ENCODE results near the gene MEX3C.

Gene MEX3C

GRCh38 chr18:51197661-51198424, at the start of gene MEX3C:
Gene MEX3C (minus strand): TSS chr18:51197681. CDS start chr18:51197320, 361 bp downstream.
- DNase-seq (ENCODE audit: low spot score): peak; percentile 99

DNA sequence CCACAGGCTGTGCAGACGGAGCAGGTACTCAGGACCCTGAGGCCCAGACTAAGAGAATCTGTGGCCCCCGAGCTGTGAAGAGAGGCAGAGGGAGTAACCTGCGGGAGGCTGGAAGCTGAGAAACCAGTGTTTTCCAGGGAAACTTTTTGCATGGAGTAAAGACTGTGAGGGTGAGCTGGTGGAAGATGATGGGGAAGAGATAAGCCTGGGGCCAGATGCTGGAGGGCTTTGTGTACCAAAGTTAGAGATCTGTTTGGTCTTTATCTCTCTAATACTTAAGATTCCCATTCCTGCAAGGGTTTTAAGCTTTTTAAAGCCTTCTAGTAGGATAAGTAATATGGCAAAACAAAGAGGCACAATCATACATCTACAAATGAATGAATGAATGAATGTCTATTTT, 43.7 kb upstream of the MEX3C start:
- DNase-seq (ENCODE audit: low spot score): no peak

- DNase-seq (ENCODE audit: low spot score): peak; percentile 71
These were observed 38.7 kb upstream of the MEX3C start for GRCh38 chr18:51236225-51236624.

DNA sequence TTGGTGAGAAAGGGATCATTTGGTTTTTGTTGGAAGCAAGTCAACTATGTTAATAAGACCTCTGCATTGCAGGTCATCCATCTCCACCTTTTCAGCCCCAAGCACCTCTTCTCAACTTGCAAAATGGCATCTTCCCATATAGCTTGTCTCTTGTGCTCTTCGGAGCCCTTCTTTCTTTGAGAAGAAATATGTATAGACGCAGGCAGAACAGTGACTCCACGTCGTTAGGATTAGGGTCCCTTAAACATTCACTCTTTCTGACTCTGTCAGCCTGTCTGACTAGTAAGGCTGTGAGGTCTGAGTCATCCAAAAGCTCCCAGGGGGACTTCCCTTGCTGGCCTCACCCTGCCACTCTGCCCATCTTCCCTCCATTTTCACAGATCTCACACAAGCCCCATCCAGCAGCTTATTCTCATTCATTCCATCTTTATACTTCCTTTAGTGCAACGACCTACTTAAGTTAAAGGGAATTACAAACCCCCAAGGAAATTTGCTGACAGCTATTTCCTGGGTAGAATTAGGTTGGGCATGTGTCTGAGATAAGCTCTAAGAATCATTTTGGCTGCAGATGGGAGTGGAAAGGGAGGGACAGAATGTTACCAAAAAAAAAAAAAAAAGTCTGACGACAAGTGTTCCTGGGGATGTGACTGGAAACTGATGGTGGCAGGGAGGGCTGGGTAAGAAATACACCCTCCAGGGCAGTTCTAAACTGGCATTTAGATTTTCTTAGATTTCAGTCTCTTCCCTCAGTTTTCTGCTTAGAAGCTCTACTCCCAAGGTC, 37.7 kb upstream of the MEX3C start:
- peak; percentile 71 for DNase-seq (ENCODE audit: low spot score)

- DNase-seq (ENCODE audit: low spot score): peak; percentile 57
These were observed 36.9 kb upstream of the MEX3C start for GRCh38 chr18:51234117-51235008.

DNA sequence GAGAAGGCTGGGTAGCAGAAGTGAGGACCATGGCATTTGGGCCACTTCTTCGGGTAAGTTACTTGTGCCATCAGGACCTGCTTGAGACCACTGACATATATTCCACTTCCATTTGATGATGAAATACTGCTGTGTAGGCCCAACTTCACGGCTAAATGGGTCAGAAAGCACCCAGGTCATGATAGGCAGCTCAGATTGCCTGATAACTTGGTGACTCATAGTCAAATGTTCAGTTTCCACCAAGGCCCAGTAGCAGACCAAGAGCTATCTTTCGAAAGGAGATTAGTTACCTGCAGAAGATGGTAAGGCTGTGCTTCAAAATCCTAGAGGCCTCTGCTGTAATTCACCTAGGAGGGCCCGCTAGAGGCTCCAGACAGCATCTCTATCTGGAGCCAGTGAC, 31.8 kb upstream of the MEX3C start:
- DNase-seq (ENCODE audit: low spot score): no peak

DNA sequence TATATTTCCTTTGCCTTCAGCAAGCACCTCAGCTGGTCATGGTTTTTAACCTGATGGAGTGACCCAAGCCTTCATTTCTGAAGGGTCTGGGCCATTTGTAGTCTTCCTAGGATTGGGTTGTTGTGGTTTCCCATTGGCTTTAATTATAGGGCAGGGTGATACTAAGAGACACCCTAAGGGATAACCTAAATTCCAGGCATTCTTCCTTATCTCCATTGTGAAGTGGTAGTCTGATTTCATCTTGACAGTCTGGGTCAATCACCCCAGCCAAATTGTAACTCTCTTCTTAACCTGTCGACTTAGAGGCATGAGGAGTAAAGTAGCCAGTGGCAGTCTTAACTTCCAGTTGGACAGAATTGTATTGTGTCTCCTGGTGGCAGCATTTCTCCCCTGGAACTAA, 30.2 kb upstream of the MEX3C start:
- DNase-seq (ENCODE audit: low spot score): no peak

DNA sequence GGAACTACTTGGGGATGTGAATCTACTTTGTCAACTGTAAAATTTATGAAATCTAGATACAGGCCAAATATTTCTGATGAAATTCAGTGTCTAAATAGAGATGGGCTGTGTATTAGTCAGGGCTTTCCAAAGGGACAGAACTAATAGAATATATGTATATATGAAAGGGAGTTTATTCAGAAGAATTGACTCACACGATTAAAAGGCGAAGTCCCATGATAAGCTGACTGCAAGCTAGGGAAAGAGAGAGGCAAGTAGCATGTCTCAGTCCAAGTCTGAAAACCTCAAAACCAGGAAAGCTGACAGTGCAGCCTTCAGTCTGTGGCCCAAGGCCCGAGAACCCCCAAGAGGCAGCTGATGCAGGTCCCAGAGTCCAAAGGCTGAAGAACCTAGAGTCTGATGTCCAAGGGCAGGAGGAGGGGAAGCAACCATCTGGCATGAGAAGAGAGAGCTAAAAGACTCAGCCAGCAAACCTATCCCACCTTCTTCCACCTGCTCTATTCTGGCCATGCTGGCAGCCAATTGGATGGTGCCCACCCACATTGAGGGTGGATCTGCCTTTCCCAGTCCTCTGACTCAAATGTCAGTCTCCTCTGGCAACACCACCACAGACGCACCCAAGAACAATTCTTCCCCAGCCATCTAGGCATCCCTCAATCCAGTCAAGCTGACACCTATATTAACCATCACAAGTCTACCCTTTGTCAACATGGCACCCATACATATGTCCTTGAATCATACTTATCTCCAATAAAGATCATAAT, 29.3 kb upstream of the MEX3C start:
- DNase-seq (ENCODE audit: low spot score): no peak

GRCh38 chr18:51226068-51226467, 28.6 kb upstream of the MEX3C start:
- no peak for DNase-seq (ENCODE audit: low spot score)

GRCh38 chr18:51212606-51213005, 15.1 kb upstream of the MEX3C start:
- no peak for DNase-seq (ENCODE audit: low spot score)

- peak; percentile 43 for DNase-seq (ENCODE audit: low spot score)
These were observed 14.1 kb upstream of the MEX3C start for GRCh38 chr18:51211552-51211951.

DNA sequence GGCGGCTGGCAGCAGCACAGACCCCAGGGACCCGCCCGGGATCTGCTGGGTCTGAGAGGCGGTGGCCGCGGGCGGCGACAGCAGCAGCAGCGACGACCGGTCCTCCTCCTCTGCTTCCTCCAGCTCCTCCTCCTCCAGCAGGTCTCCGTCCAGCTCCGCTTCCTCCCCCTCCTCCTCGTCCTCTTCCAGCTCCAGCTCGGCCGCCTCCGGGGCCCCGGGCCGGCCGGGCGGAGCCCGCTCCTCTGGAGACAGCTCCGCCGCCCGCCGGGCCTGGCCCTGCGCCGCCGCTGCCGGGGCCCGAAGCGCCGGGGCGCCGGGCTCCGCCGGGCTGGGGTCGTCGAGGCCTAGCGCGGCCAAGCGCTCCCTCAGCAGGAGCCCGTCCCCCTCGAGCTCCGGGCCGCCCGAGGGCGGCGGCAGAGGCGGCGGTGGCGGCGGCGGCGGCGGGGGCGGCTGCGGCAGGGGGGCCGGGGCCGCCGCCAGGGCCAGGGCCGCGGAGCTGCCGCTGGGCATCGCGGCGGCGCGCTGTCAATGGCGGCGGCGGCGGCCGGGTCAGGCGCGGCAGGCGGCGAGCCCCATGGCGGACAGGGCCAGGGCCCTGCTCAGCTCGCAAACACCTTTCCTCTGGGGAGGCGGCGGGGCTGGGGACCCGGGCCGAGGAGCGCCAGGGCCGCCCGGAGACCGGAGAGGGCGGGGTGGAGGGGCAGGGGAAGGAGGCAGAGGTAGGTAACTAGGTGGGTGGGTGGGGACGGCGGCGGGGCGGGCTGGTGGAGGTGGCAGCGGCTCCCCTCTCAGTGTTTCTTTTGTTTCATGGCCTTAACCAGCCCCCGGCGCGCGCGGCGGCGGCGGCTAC, 445 bp downstream of the MEX3C start:
- DNase-seq (ENCODE audit: low spot score): peak; percentile 68

DNA sequence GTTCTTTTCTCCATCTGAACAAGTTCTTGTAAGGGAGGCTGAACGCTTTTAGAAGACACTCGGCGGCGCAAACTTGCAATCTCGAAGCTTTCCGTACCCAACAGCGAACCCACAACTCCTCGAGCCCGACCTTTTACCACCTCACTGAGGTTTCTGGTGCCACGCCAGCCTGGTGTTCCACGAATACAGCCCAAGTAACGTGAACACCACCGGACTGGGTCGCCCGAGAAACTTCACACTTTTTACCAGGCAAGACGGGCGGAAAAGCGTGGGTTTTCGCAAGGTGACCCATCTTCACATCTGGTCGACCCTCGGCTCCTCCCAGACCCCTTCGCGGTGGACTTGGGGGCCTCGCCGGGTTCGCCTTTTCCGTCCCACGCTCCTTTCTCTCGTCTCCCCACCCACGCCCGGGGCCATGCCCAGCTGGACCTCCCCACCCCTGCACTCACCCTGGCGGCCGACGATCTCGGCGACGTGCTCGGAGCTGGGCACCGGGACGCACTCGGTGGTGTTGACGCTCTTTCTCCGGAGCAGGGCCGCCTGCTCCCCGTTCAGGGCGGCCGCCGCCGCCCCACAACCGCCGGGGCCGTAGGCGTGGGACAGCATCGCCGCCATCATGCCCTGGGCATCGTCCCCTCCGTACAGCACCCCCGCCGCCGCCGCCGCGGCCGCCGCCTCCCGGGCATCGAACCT, 1.2 kb downstream of the MEX3C start:
- DNase-seq (ENCODE audit: low spot score): peak; percentile 14

- DNase-seq (ENCODE audit: low spot score): peak; percentile 74
These were observed 1.9 kb downstream of the MEX3C start for GRCh38 chr18:51195451-51196117.

DNA sequence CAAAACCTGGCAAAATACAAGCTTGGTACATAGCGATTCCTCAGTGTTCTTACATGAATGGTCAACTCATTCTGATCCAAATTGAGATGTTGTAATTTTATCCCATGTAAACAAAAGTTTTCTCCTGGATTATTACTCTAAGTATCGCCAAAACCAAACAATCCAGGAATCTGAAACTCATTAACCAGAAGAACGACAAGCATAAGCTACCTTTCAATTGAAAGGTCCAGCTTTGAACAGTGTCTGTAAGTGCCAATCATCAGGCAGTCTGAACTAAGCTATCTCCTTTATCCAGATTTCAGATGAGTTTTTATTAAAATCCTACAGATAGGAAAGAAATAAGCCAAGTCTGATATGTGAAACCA, 2.4 kb downstream of the MEX3C start:
- no peak for DNase-seq (ENCODE audit: low spot score)

- DNase-seq (ENCODE audit: low spot score): no peak
These were observed 2.9 kb downstream of the MEX3C start for GRCh38 chr18:51194604-51195003.

DNA sequence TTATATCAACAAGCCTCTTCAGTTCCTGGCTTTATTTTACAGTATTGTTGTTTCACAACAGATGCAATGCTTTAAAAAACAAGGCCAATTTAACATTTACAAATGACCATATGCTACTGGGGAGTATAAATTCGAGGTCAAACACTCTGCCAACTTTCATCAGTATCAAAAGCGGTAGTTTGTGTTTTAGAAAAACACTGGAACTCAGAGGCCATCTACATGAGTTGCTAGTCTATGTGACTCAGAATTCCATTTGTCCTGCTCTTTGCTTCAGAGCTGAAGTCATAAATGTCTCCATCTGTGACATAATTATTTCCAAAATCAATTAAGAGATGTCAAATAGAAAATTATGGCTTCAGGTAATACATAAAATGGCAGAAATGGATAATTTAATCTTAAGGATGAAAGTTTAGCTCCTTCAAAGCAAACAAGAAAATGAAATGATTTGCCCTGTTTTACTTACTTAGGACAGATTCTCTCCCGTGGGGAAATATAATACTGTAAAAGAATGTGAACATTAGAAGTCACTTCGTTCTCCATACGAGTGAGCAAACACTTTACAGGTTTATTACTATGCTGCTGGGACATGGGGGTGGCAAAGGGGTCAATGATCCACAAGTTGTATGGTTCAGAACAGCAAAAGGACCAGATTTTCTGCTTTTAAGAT, 3.7 kb downstream of the MEX3C start:
- DNase-seq (ENCODE audit: low spot score): peak; percentile 41

GRCh38 chr18:51192696-51193095, 4.8 kb downstream of the MEX3C start:
- no peak for DNase-seq (ENCODE audit: low spot score)

GRCh38 chr18:51192026-51192425, 5.5 kb downstream of the MEX3C start:
- no peak for DNase-seq (ENCODE audit: low spot score)
